MM.1S (cell line): ENCODE measurements around the gene ELOA.
A peak's percentile ranks its signal among the peaks of the same experiment; 100 is the strongest.

Experiments used
- DNase-seq: peaks from one replicate; pipeline ENCODE4 v3.0.0-alpha.2; 2015
- H2AFZ ChIP-seq: fragments of 300-600 bp; sonication (generic); 2 replicates; pipeline ENCODE4 v1.6.0; 2016; ENCODE audit warnings: antibody characterized with exemption, low read length
- H3F3A ChIP-seq: fragments of 300-600 bp; sonication (generic); 2 replicates; pipeline ENCODE4 v1.6.1; 2016; ENCODE audit warnings: mild to moderate bottlenecking, antibody characterized with exemption, low read length, moderate library complexity, mixed read lengths; ENCODE audit not compliant: insufficient read depth
- H3K27ac ChIP-seq: fragments of 300-600 bp; sonication (generic); 2 replicates; pipeline ENCODE4 v1.5.1; 2016; ENCODE audit warnings: mild to moderate bottlenecking, low read length
- H3K27me3 ChIP-seq: fragments of 300-600 bp; sonication (generic); replicated peaks from 2 replicates; pipeline ENCODE4 v1.6.0; 2016; ENCODE audit warnings: low read length; ENCODE audit not compliant: insufficient read depth
- H3K36me3 ChIP-seq: fragments of 300-600 bp; sonication (generic); replicated peaks from 2 replicates; pipeline ENCODE4 v1.6.1; 2016; ENCODE audit warnings: mild to moderate bottlenecking, low read length, mixed read lengths; ENCODE audit not compliant: insufficient read depth
- H3K4me1 ChIP-seq: fragments of 300-600 bp; sonication (generic); 2 replicates; pipeline ENCODE4 v1.6.1; 2016; ENCODE audit warnings: low read length, mixed read lengths
- H3K4me2 ChIP-seq: fragments of 300-600 bp; sonication (generic); 2 replicates; pipeline ENCODE4 v1.6.0; 2016; ENCODE audit warnings: low read depth, low read length
- H3K4me3 ChIP-seq: fragments of 300-600 bp; sonication (generic); 2 replicates; pipeline ENCODE4 v1.5.1; 2016; ENCODE audit warnings: low read length, mixed read lengths
- H3K79me2 ChIP-seq: fragments of 300-600 bp; sonication (generic); 2 replicates; pipeline ENCODE4 v1.6.1; 2016; ENCODE audit warnings: mixed run types, low read length, mixed read lengths
- H3K9ac ChIP-seq: fragments of 300-600 bp; sonication (generic); 2 replicates; pipeline ENCODE4 v1.6.1; 2016; ENCODE audit warnings: low read length, mixed read lengths
- H3K9me2 ChIP-seq: fragments of 300-600 bp; sonication (generic); replicated peaks from 2 replicates; pipeline ENCODE4 v1.6.1; 2016; ENCODE audit warnings: mild to moderate bottlenecking, low read length, mixed read lengths; ENCODE audit not compliant: insufficient read depth
- H3K9me3 ChIP-seq: fragments of 300-600 bp; sonication (generic); replicated peaks from 2 replicates; pipeline ENCODE4 v1.6.1; 2016; ENCODE audit warnings: mild to moderate bottlenecking, low read length, mixed read lengths; ENCODE audit not compliant: insufficient read depth
- H4K20me1 ChIP-seq: fragments of 300-600 bp; sonication (generic); 2 replicates; pipeline ENCODE4 v1.6.1; 2016; ENCODE audit warnings: mild to moderate bottlenecking, low read length, moderate library complexity, mixed read lengths; ENCODE audit not compliant: insufficient read depth
- CTCF ChIP-seq: fragments of 300-600 bp; sonication (generic); IDR thresholded peaks from 2 replicates; pipeline ENCODE4 v1.5.1; 2016; ENCODE audit warnings: antibody characterized with exemption, low read length, mixed read lengths
- EZH2 ChIP-seq: fragments of 300-600 bp; sonication (generic); optimal IDR thresholded peaks from 2 replicates; pipeline ENCODE3; 2017; ENCODE audit warnings: low read depth, mild to moderate bottlenecking, antibody characterized with exemption, low read length, mixed read lengths
- EZH2phosphoT487 ChIP-seq: fragments of 300-600 bp; sonication (generic); IDR thresholded peaks from 2 replicates; pipeline ENCODE4 v1.6.1; 2018; ENCODE audit warnings: antibody characterized with exemption, low read length

ELOA gene

GRCh38 chr1:23741609-23742008 is 1.7 kb upstream of the ELOA start:
- no peak overlapping the region for H2AFZ ChIP-seq
- no peak overlapping the region for H3K4me2 ChIP-seq
- H4K20me1 ChIP-seq = peaks cover 2% of the 10 kb centered on the region
- DNase-seq = no peak
- no peak overlapping the region for H3K4me3 ChIP-seq
- no peaks in the 10 kb centered on the region for H3K9me3 ChIP-seq
- H3K36me3 ChIP-seq = no peaks in the 10 kb centered on the region
- H3K79me2 ChIP-seq = peaks cover 33% of the 10 kb centered on the region
- peaks cover 18% of the 10 kb centered on the region for H3F3A ChIP-seq
- H3K9ac ChIP-seq = no peak overlapping the region
- H3K9me2 ChIP-seq = no peaks in the 10 kb centered on the region
- peaks cover 8% of the 10 kb centered on the region for H3K4me1 ChIP-seq
- H3K27me3 ChIP-seq = no peaks in the 10 kb centered on the region
- TF ChIP-seq CTCF (no peak), EZH2phosphoT487 (no peak), EZH2 (no peak)
- no peak overlapping the region for H3K27ac ChIP-seq

GRCh38 chr1:23742670-23743286 is 493 bp upstream of the ELOA start:
- no peak for DNase-seq
- H3K27ac ChIP-seq = no peak overlapping the region
- no peaks in the 10 kb centered on the region for H3K36me3 ChIP-seq
- H2AFZ ChIP-seq = peak overlapping the region; percentile 71
- H3F3A ChIP-seq = peaks cover 15% of the 10 kb centered on the region
- TF ChIP-seq EZH2 (no peak), EZH2phosphoT487 (no peak)
- H3K4me3 ChIP-seq = peak overlapping the region; percentile 75
- H3K27me3 ChIP-seq = no peaks in the 10 kb centered on the region
- no peaks in the 10 kb centered on the region for H3K4me1 ChIP-seq
- no peaks in the 10 kb centered on the region for H3K9me2 ChIP-seq
- H3K4me2 ChIP-seq = peak overlapping the region; percentile 88
- H3K79me2 ChIP-seq = peaks cover 45% of the 10 kb centered on the region
- H4K20me1 ChIP-seq = peaks cover 14% of the 10 kb centered on the region
- H3K9ac ChIP-seq = peak overlapping the region; percentile 58; the same call in 1 of the 2 replicates
- H3K9me3 ChIP-seq = no peaks in the 10 kb centered on the region

GRCh38 chr1:23745515-23745914 is 2.2 kb downstream of the ELOA start:
- TF ChIP-seq CTCF (peak; percentile 45), EZH2phosphoT487 (no peak)
- Histone ChIP-seq H3K9ac (no peak overlapping the region), H3K27me3 (no peaks in the 10 kb centered on the region), H2AFZ (no peak overlapping the region), H3K27ac (no peak overlapping the region), H4K20me1 (peaks cover 21% of the 10 kb centered on the region), H3K4me1 (no peaks in the 10 kb centered on the region), H3K4me3 (peak overlapping the region; percentile 75; the same call in 1 of the 2 replicates), H3F3A (peaks cover 17% of the 10 kb centered on the region), H3K9me3 (no peaks in the 10 kb centered on the region), H3K9me2 (no peaks in the 10 kb centered on the region), H3K36me3 (no peaks in the 10 kb centered on the region), H3K4me2 (peak overlapping the region; percentile 75), H3K79me2 (peaks cover 67% of the 10 kb centered on the region)
- DNase-seq = peak; percentile 71

GRCh38 chr1:23748016-23748415 is 4.7 kb downstream of the ELOA start:
- H3K27me3 ChIP-seq = no peaks in the 10 kb centered on the region
- no peak overlapping the region for H3K27ac ChIP-seq
- H3K36me3 ChIP-seq = peaks cover 1% of the 10 kb centered on the region; the same call in 1 of the 2 replicates
- H2AFZ ChIP-seq = no peak overlapping the region
- peaks cover 19% of the 10 kb centered on the region for H3F3A ChIP-seq
- peaks cover 21% of the 10 kb centered on the region for H4K20me1 ChIP-seq
- no peak for TF ChIP-seq EZH2phosphoT487
- TF ChIP-seq CTCF = no peak
- TF ChIP-seq EZH2 = no peak
- H3K4me1 ChIP-seq = no peaks in the 10 kb centered on the region
- H3K9me3 ChIP-seq = no peaks in the 10 kb centered on the region
- DNase-seq = no peak
- H3K9ac ChIP-seq = no peak overlapping the region
- H3K79me2 ChIP-seq = peaks cover 83% of the 10 kb centered on the region
- no peaks in the 10 kb centered on the region for H3K9me2 ChIP-seq
- H3K4me2 ChIP-seq = no peak overlapping the region
- H3K4me3 ChIP-seq = no peak overlapping the region
